GM12864 (cell line): ENCODE measurements around the gene YES1.

Experiments used
- DNase-seq: peaks from one replicate; pipeline ENCODE4 v3.0.0-alpha.2; 2011; ENCODE audit warnings: low read depth
- H3K4me3 ChIP-seq: 2 replicates; pipeline ENCODE4 v1.5.1; 2011; ENCODE audit warnings: mild to moderate bottlenecking, low read depth, low read length, control low read depth
- CTCF ChIP-seq: IDR thresholded peaks from 2 replicates; pipeline ENCODE4 v1.5.1; 2011; ENCODE audit warnings: low read depth, mild to moderate bottlenecking, moderate library complexity, low read length, control low read depth, inconsistent platforms; ENCODE audit errors: missing control alignments

The YES1 gene

DNA sequence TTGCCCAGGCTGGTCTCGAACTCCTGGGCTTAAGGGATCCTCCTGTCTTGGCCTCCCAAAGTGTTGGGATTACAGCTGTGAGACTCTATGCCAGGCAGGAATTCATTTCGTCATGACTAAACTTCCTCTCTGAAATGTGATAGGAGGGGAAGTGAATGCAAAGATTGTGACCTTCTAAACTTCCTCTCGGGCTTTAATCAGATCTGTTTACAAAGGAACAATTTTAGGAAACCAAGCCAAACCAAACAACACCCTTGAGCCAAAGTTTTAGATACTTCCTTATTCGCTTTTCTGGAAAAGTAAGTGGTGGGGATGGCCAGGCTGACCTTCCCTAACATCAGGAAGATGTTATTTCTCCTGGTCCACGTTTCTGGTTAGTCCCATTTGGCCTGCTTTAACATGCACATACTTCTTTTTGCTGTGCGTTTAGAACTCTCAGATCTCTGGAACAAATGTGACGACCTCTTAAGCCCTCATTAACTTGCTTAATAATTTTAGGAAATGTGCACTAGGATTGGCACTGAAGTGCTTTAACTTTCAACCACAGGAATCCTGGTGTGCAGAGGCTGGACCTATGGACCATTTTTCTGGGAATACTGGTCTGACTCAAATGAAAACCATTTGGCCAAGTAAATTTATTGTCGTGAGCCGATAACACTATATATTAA is 33.2 kb upstream of the YES1 start:
- DNase-seq = no peak

GRCh38 chr18:841647-842370 is 29.8 kb upstream of the YES1 start:
- TF ChIP-seq CTCF = no peak

More for the DNA sequence above, 33.2 kb upstream of the YES1 start:
- TF ChIP-seq CTCF = no peak
- no peak overlapping the region for H3K4me3 ChIP-seq

DNA sequence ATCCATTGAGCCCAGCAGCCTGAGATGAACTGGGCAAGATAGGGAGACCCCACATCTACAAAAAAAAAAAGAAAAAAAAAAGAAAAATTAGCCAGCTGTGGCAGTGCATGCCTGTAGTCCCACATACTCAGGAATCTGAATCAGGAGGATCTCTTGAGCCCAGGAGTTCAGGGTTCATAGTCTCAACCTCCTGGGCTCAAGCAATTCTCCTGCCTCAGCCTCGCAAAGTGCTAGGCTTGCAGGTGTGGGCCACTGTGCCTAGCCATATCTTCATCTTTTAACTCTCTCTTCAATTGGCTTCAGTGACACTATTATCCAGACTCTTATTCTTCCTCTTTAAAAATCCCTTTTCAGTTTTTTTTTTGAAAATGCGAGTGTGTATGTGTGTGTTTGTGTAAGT is 28.5 kb upstream of the YES1 start:
- no peak overlapping the region for H3K4me3 ChIP-seq
- TF ChIP-seq CTCF = no peak
- DNase-seq = no peak

More at GRCh38 chr18:841647-842370, 29.8 kb upstream of the YES1 start:
- no peak for DNase-seq
- H3K4me3 ChIP-seq = no peak overlapping the region

GRCh38 chr18:840023-840408 is 28.0 kb upstream of the YES1 start:
- H3K4me3 ChIP-seq = no peak overlapping the region
- no peak for DNase-seq
- TF ChIP-seq CTCF = no peak

DNA sequence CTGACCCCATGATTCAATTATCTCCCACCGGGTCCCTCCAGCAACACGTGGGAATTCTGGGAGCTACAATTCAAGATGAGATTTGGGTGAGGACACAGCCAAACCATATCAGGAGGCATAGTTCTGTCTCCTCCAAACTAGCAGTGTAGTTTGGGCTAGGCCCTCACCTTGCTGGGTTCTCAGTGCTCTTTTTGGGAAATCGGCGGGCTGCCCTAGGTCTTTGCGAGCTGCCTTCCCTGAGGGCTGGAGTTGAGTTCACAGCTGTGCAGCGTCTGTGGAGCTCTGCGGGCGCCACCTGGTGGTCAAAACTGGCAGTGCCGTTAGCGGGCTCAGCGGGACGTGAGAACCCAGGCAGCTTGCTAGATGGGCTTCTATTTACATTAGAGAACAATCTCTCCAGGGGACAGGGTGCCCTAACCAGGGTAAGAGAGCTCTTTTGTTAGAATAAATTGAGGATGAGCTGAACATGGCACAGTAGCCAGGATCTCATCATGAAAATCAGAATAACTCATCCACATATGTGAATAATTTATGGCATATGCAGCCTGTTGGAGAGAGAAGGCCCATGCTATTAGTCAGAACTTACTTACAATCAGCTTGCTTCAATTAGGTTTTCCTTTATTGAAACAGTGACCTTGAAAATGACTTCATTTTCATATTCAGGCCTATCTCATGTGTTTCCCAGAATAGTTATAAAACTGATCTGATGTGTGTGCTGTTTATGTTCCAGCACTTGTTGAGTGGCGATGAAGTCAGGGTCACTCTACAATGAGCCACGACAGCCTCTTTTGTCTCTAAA is 27.4 kb upstream of the YES1 start:
- DNase-seq = peak; percentile 43
- no peak overlapping the region for H3K4me3 ChIP-seq
- peak; percentile 95 for TF ChIP-seq CTCF

DNA sequence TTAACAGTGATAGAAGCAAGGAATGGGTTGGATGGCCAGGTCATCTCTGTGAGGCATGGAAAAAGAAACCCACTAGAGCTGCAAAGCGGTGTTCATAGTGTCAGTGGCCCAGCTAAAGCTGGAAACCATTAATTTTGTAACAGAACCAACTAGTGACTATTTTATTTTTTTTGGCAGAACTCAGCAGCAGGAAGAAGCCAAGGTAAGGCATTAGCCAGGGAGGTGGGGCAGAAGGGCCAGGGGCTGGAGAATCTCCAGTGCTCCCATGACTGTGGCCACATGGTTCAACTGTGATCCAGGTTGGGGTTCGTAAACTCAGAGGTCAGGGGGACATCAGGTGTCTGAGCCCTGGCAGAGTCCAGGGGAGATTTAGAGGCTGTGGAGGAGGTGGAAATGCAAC is 25.9 kb upstream of the YES1 start:
- TF ChIP-seq CTCF = no peak
- H3K4me3 ChIP-seq = no peak overlapping the region
- no peak for DNase-seq
